Thyroid gland (tissue), 4 donors: ENCODE results near the gene CBLC.

Source experiments
- POLR2A ChIP-seq, 2 donors: fragments of 450-650 bp; IDR thresholded peaks; one replicate each; pipeline ENCODE4 v1.6.1; 2017; ENCODE audit warnings: antibody characterized with exemption in 2 of 2, mild to moderate bottlenecking in 2 of 2, moderate library complexity in 1 of 2
- TF ChIP-seq, protein P1 (sequence below), 6 experiments: fragments of 200-600 bp in 3 of 6; fragments of 450-650 bp in 3 of 6; sonication (generic) in 3 of 6; IDR thresholded peaks; one replicate each; pipeline ENCODE4 v1.5.1; 2016 to 2019; ENCODE audit warnings: antibody characterized with exemption in 6 of 6, mild to moderate bottlenecking in 2 of 6, inconsistent platforms in 1 of 6, moderate library complexity in 1 of 6

DNA sequence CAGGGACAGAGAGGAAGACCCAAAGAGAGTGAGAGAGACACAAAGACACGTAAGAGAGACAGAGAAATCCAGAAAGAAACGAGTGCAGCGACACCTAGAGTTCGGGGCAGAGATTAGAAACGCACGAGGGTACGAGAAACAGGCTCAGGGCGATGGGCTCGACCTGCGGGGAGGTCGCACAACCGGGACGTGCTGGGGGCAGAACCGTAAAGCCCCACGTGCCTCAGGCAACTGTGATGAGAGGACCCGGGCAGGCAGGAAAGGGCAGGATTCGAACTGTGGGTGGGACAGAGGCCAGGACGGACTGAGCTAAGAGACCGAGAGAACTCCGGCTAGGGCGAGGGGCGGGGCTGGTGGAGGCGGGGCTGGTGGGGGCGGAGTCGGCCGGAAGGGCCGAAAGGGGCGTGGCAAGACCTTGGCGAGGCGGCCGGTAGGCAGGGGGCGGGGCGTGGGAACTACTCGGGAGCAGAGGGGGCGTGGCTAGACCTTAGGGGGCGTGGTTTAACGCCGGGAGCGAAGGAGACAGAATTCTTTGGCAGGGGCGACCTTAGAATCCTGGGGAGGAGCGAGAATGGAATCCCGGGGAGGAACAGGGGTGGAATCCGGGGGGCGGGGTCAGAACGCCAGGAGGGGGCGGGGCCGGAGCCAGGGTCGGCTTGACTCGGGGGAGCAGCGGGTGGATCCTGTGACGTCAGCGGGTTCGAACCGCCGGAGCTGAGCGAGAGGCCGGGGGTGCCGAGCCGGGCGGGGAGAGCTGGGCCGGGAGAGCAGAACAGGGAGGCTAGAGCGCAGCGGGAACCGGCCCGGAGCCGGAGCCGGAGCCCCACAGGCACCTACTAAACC lies 68.1 kb downstream of the CBLC start, which contains the start of gene NECTIN2:
- TF ChIP-seq, protein P1, sequence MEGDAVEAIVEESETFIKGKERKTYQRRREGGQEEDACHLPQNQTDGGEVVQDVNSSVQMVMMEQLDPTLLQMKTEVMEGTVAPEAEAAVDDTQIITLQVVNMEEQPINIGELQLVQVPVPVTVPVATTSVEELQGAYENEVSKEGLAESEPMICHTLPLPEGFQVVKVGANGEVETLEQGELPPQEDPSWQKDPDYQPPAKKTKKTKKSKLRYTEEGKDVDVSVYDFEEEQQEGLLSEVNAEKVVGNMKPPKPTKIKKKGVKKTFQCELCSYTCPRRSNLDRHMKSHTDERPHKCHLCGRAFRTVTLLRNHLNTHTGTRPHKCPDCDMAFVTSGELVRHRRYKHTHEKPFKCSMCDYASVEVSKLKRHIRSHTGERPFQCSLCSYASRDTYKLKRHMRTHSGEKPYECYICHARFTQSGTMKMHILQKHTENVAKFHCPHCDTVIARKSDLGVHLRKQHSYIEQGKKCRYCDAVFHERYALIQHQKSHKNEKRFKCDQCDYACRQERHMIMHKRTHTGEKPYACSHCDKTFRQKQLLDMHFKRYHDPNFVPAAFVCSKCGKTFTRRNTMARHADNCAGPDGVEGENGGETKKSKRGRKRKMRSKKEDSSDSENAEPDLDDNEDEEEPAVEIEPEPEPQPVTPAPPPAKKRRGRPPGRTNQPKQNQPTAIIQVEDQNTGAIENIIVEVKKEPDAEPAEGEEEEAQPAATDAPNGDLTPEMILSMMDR (IDR thresholded peaks at IDR 0.05) = peak in 5 of 6 experiments; percentile 25 to 76 (median 57)
- TF ChIP-seq POLR2A (IDR thresholded peaks at IDR 0.05) = peak; percentile 81 to 90
